GM12801 (cell line): Measurements from ENCODE around the gene PDE11A.

ENCODE experiments used
- CTCF ChIP-seq: IDR thresholded peaks from one replicate; pipeline ENCODE4 v1.5.1; 2011; ENCODE audit warnings: control low read depth; ENCODE audit not compliant: insufficient read length; ENCODE audit errors: extremely low read depth

The PDE11A gene

GRCh38 chr2:177886824-177887223 is 185.8 kb downstream of the PDE11A start:
- TF ChIP-seq CTCF, result no peak

GRCh38 chr2:177885828-177886466 is 186.6 kb downstream of the PDE11A start:
- TF ChIP-seq CTCF, result no peak

GRCh38 chr2:177883177-177883576 is 189.4 kb downstream of the PDE11A start:
- no peak for TF ChIP-seq CTCF

- TF ChIP-seq CTCF, result no peak
These were observed 190.1 kb downstream of the PDE11A start for GRCh38 chr2:177882501-177882900.

GRCh38 chr2:177881921-177882320 is 190.7 kb downstream of the PDE11A start:
- TF ChIP-seq CTCF, result no peak

GRCh38 chr2:177881008-177881747 is 191.4 kb downstream of the PDE11A start:
- TF ChIP-seq CTCF, result no peak

- TF ChIP-seq CTCF, result no peak
These were observed 192.3 kb downstream of the PDE11A start for GRCh38 chr2:177880285-177880684.
